Ascending aorta (tissue), 2 donors: Measurements from ENCODE around the gene ANGPT4. TPM values are rescaled to one million over a fixed set of nuclear protein-coding genes. Genes with fewer than 3 reads are reported as not detected.

Experiments
- DNase-seq, 2 donors: peaks; one replicate each; pipeline ENCODE4 v3.0.0-alpha.2; 2019; ENCODE audit warnings: low spot score in 2 of 2
- H3K27ac ChIP-seq, 2 donors: fragments of 200-600 bp; sonication (generic); one replicate each; pipeline ENCODE4 v1.5.1; 2016 to 2017; ENCODE audit warnings: mild to moderate bottlenecking in 1 of 2
- H3K27me3 ChIP-seq: fragments of 200-600 bp; sonication (generic); one replicate; pipeline ENCODE4 v1.5.1; 2017
- H3K36me3 ChIP-seq, 2 donors: fragments of 200-600 bp; sonication (generic); one replicate each; pipeline ENCODE4 v1.5.1; 2016
- H3K4me1 ChIP-seq, 2 donors: fragments of 200-600 bp; sonication (generic); one replicate each; pipeline ENCODE4 v1.5.1; 2016 to 2017; ENCODE audit warnings: mild to moderate bottlenecking in 1 of 2
- H3K4me3 ChIP-seq, 2 donors: fragments of 200-600 bp; sonication (generic); one replicate each; pipeline ENCODE4 v1.5.1; 2016 to 2017; ENCODE audit warnings: mild to moderate bottlenecking in 1 of 2
- H3K9me3 ChIP-seq, 2 donors: fragments of 200-600 bp; sonication (generic); one replicate each; pipeline ENCODE4 v1.5.1; 2016
- intact Hi-C: fragments of 100-400 bp; cut with DNase I; formaldehyde crosslinking; loops from one replicate; pipeline ENCODE4 v1.15.1; 2023
- total RNA-seq: library from RNA; depleted of rRNA; stranded (reverse); fragments of >200 nt; gene quantifications from one replicate; pipeline ENCODE4 v1.1.0, GENCODE V29; 2016
- TF ChIP-seq, protein P1 (sequence below), 3 experiments: fragments of 200-600 bp in 2 of 3; fragments of 450-650 bp in 1 of 3; sonication (generic) in 2 of 3; IDR thresholded peaks; one replicate each; pipeline ENCODE4 v1.5.1; 2016 to 2019; ENCODE audit warnings: antibody characterized with exemption in 3 of 3, mild to moderate bottlenecking in 1 of 3, moderate library complexity in 1 of 3

Gene ANGPT4, protein sequence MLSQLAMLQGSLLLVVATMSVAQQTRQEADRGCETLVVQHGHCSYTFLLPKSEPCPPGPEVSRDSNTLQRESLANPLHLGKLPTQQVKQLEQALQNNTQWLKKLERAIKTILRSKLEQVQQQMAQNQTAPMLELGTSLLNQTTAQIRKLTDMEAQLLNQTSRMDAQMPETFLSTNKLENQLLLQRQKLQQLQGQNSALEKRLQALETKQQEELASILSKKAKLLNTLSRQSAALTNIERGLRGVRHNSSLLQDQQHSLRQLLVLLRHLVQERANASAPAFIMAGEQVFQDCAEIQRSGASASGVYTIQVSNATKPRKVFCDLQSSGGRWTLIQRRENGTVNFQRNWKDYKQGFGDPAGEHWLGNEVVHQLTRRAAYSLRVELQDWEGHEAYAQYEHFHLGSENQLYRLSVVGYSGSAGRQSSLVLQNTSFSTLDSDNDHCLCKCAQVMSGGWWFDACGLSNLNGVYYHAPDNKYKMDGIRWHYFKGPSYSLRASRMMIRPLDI
- total RNA-seq = 5.7 TPM

DNA sequence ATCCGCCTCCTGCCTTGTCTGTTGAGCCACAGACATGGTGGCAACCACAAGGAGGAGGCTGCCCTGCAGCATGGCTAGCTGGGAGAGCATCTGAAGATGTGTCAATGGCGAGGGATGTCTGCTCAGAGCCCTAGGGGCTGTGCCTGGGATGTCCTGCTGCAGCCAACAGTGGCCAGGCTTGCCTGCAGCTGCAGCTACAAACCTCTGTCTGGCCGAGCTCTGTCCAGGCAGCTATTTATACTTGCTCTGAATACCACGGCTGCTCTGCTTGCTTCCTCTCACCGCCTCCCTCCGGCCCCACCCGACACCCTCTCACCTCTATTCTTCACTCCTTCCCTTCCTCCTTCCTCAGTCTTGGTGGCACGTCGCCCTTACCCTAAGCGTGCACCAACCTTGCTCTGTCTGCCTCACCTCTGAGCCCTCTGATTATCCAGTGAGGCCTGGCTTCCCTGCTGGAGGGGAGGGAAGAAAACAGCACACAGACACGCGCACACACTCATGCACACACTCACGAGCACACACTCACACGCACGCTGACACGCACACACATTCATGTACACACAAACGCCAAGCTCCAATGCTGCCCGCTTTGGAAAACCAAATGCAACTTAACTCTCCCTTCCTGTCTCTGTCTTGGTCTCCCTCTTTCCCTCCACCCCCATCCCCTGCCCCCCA is at the start of gene ANGPT4:
Gene ANGPT4 (minus strand): TSS at position 210 of the 675 bp plus-strand sequence. CDS start 120 bp downstream, at position 90.
- H3K4me3 ChIP-seq = no peak within 1 kb of the TSS
- H3K9me3 ChIP-seq = no peaks in the 10 kb centered on the region
- intact Hi-C loops = no loop called here
- no peak within 1 kb of the TSS for H3K27ac ChIP-seq
- no peaks in the 10 kb centered on the region for H3K4me1 ChIP-seq
- no peaks in the 10 kb centered on the region for H3K36me3 ChIP-seq
- TF ChIP-seq, protein P1, sequence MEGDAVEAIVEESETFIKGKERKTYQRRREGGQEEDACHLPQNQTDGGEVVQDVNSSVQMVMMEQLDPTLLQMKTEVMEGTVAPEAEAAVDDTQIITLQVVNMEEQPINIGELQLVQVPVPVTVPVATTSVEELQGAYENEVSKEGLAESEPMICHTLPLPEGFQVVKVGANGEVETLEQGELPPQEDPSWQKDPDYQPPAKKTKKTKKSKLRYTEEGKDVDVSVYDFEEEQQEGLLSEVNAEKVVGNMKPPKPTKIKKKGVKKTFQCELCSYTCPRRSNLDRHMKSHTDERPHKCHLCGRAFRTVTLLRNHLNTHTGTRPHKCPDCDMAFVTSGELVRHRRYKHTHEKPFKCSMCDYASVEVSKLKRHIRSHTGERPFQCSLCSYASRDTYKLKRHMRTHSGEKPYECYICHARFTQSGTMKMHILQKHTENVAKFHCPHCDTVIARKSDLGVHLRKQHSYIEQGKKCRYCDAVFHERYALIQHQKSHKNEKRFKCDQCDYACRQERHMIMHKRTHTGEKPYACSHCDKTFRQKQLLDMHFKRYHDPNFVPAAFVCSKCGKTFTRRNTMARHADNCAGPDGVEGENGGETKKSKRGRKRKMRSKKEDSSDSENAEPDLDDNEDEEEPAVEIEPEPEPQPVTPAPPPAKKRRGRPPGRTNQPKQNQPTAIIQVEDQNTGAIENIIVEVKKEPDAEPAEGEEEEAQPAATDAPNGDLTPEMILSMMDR (IDR thresholded peaks at IDR 0.05) = no peak
- H3K27me3 ChIP-seq = no peaks in the 10 kb centered on the region
- no peak for DNase-seq

DNA sequence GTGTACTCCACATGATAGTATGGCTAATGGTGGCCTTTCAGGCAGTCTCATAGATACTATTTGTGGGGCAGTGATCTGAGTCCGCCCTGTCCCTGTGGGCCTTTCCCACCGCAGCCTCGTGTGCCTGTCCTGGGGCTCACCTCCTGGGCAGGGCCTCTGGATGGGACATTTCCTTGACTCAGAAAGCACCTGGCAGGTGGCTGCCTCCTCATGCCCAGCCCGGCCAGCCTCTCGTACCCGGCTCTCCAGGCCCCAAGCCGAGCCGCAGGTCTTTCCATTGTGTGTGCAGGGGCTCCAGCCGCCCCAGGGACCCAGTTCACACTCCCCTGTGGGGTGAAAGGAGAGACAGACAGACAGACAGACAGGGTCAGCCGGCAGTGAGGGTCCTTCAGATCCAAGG is 47.7 kb upstream of the ANGPT4 start:
- Histone ChIP-seq H3K27ac (no peak overlapping the region), H3K9me3 (no peaks in the 10 kb centered on the region), H3K4me1 (no peaks in the 10 kb centered on the region), H3K27me3 (no peaks in the 10 kb centered on the region), H3K36me3 (no peaks in the 10 kb centered on the region), H3K4me3 (no peak overlapping the region)
- no peak for DNase-seq
- TF ChIP-seq, protein P1 (IDR thresholded peaks at IDR 0.05) = no peak
- intact Hi-C loops = no loop called here

DNA sequence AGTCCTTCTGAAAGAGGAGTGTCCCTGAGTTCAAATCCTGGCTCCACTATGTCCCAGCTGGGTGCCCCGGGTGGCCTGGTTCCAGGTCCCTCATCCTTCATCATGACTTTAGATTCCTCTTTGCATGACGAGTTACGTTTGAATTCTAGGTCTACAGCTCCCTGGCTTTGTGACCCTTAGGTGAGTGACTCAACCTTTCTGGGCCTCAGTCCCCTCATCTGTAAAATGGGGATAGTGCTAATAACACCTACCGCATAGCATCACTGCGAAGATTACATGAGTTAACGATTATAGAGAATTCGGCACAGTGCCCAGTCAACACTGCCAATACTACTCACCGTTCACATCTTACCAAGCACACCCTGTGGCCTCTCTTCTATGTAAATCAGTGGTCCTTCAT is 46.5 kb upstream of the ANGPT4 start:
- Histone ChIP-seq H3K36me3 (no peaks in the 10 kb centered on the region), H3K27me3 (no peaks in the 10 kb centered on the region), H3K27ac (no peak overlapping the region), H3K4me1 (no peaks in the 10 kb centered on the region), H3K9me3 (no peaks in the 10 kb centered on the region), H3K4me3 (no peak overlapping the region)
- DNase-seq = no peak
- intact Hi-C loops = no loop called here
- TF ChIP-seq, protein P1 (IDR thresholded peaks at IDR 0.05) = no peak

DNA sequence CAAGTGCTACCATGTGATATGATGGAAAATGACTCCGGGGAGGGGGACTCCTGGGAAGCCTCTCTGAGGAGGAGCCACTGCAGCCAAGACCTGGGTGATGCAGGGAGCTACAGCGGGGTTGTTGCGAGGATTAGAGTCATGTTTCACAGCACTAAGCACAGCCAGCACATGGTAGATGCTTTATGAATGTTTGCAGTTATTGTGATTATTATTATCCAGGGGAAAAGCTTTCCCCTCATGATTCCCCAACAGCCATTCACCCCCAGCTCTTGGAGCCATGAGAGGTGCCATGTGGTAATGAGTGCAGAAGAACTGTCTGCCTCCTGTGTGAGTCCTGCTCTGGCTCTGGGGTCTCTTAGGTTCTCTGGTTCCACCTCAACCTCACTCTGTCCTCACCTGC is 46.1 kb upstream of the ANGPT4 start:
- Histone ChIP-seq H3K9me3 (no peaks in the 10 kb centered on the region), H3K36me3 (no peaks in the 10 kb centered on the region), H3K4me3 (no peak overlapping the region), H3K27me3 (no peaks in the 10 kb centered on the region), H3K27ac (no peak overlapping the region), H3K4me1 (no peaks in the 10 kb centered on the region)
- DNase-seq = no peak
- intact Hi-C loops = no loop called here
- TF ChIP-seq, protein P1 (IDR thresholded peaks at IDR 0.05) = no peak

DNA sequence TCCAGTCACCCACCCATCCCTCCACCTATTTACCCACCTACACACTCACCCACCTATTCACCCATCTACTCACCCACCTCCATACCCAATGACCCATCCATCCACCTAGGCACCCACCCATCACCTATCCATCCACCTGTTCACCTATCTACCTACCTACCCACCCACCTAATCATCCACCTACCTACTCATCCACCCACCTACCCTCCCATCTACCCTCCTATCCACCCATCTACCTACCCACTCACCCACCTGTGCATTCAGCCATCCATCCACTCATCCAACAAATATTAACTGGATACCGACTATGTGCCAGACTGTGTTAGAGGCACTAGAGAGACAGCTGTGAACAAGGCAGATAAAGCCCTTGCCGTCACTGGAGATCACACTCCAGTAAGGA is 45.6 kb upstream of the ANGPT4 start:
- H3K27me3 ChIP-seq = no peaks in the 10 kb centered on the region
- H3K36me3 ChIP-seq = no peaks in the 10 kb centered on the region
- TF ChIP-seq, protein P1 (IDR thresholded peaks at IDR 0.05) = no peak
- no peak for DNase-seq
- no peaks in the 10 kb centered on the region for H3K9me3 ChIP-seq
- intact Hi-C loops = no loop called here
- no peaks in the 10 kb centered on the region for H3K4me1 ChIP-seq
- no peak overlapping the region for H3K27ac ChIP-seq
- no peak overlapping the region for H3K4me3 ChIP-seq
